ENCODE measurements around the gene ITPRIP. TPM values are rescaled to one million over a fixed set of nuclear protein-coding genes. Genes with fewer than 3 reads are reported as not detected.

ITPRIP gene
- total RNA-seq, 1 donor from 2014 or later: 1.6 TPM

DNA sequence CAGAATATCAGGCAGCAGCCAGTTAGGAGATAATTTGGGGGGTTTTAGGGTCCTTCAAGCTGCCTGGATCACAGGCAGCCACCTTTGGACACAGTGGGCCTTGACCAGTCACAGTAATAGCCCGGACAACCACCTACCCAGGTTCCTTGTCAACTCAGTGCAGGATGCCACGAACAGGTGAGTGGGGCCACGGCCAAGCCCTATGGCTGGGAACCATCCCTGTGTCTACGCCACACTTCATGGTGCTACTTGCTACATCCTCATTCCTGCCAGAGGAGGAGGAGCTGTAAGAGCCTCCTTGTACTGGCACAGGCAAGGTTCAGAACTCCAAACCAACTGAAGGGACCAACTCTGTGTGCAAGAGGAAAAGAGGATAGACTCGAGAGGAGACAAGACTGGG lies 19.9 kb downstream of the ITPRIP start:
- Mint-ChIP-seq H3K4me3 (no peak overlapping the region), H3K4me1 (peaks cover 49% of the 10 kb centered on the region), H3K36me3 (peaks cover 13% of the 10 kb centered on the region), H3K27ac (no peak overlapping the region), H3K27me3 (ENCODE audit: insufficient read depth, low read depth) (peaks cover 3% of the 10 kb centered on the region), H3K9me3 (no peaks in the 10 kb centered on the region)
- no peak for DNase-seq (ENCODE audit: low spot score)
- H3K4me1 ChIP-seq: peaks cover 26% of the 10 kb centered on the region
- H3K4me3 ChIP-seq: no peak overlapping the region
- H3K9ac ChIP-seq: no peak overlapping the region
- H4K20me1 ChIP-seq (ENCODE audit: low read depth): peaks cover 44% of the 10 kb centered on the region
- no peaks in the 10 kb centered on the region for H3K9me3 ChIP-seq (ENCODE audit: low read depth)
- no peaks in the 10 kb centered on the region for H3K27me3 ChIP-seq
- no peak overlapping the region for H2AFZ ChIP-seq (replicated peaks)
- peaks cover 48% of the 10 kb centered on the region for H3K79me2 ChIP-seq (ENCODE audit: low read depth)
- TF ChIP-seq, protein P1, sequence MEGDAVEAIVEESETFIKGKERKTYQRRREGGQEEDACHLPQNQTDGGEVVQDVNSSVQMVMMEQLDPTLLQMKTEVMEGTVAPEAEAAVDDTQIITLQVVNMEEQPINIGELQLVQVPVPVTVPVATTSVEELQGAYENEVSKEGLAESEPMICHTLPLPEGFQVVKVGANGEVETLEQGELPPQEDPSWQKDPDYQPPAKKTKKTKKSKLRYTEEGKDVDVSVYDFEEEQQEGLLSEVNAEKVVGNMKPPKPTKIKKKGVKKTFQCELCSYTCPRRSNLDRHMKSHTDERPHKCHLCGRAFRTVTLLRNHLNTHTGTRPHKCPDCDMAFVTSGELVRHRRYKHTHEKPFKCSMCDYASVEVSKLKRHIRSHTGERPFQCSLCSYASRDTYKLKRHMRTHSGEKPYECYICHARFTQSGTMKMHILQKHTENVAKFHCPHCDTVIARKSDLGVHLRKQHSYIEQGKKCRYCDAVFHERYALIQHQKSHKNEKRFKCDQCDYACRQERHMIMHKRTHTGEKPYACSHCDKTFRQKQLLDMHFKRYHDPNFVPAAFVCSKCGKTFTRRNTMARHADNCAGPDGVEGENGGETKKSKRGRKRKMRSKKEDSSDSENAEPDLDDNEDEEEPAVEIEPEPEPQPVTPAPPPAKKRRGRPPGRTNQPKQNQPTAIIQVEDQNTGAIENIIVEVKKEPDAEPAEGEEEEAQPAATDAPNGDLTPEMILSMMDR (IDR thresholded peaks at IDR 0.05): no peak
- no peak for TF ChIP-seq EZH2phosphoT487 (IDR thresholded peaks at IDR 0.05)
- no peak for TF ChIP-seq EZH2 (IDR thresholded peaks at IDR 0.05)
- H3K4me2 ChIP-seq: no peak overlapping the region
- no peak overlapping the region for H3K27ac ChIP-seq
- H3F3A ChIP-seq (ENCODE audit: low read depth): no peaks in the 10 kb centered on the region
- H3K36me3 ChIP-seq: no peaks in the 10 kb centered on the region

DNA sequence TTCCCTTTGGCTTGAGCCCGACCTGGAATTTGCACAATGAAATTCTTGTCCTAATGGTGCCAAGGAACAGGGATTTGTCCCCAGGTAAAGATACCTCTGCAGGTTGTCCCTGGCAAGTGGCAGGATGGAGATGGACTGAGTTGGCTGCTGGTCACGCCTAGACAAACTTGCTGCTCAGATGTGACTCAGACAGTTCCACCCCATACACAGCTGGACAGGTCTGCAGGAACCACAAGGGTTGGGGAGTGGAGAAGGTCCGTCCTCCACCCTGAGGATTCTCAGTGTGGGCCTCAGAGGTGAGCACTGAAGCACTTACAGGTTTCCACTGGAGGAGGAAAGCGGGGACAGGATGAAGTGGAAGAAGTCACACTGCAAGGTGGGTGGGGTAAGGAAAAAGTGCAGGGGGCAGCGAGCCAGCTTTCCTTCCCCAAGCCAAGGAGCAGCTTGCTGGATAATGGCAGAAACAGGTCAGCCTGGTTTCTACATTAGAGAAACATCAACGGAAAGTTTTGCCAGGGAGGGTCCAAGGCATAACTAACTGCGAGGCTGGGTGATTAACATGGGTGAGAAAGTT lies 20.5 kb downstream of the ITPRIP start:
- peaks cover 26% of the 10 kb centered on the region for H3K4me1 ChIP-seq
- H3K27ac ChIP-seq: no peak overlapping the region
- TF ChIP-seq, protein P1 (IDR thresholded peaks at IDR 0.05): no peak
- peak overlapping the region; percentile 52 for H3K27ac Mint-ChIP-seq
- peaks cover 2% of the 10 kb centered on the region for H3K27me3 Mint-ChIP-seq (ENCODE audit: insufficient read depth, low read depth)
- no peak overlapping the region for H3K4me3 ChIP-seq
- H3K79me2 ChIP-seq (ENCODE audit: low read depth): peaks cover 42% of the 10 kb centered on the region
- DNase-seq (ENCODE audit: low spot score): no peak
- peaks cover 45% of the 10 kb centered on the region for H3K4me1 Mint-ChIP-seq
- no peak overlapping the region for H3K9ac ChIP-seq
- H3K9me3 Mint-ChIP-seq: no peaks in the 10 kb centered on the region
- H3K36me3 Mint-ChIP-seq: peaks cover 16% of the 10 kb centered on the region
- H3K9me3 ChIP-seq (ENCODE audit: low read depth): no peaks in the 10 kb centered on the region
- H3K27me3 ChIP-seq: no peaks in the 10 kb centered on the region
- no peaks in the 10 kb centered on the region for H3K36me3 ChIP-seq
- peaks cover 39% of the 10 kb centered on the region for H4K20me1 ChIP-seq (ENCODE audit: low read depth)
- no peak overlapping the region for H2AFZ ChIP-seq (replicated peaks)
- H3F3A ChIP-seq (ENCODE audit: low read depth): no peaks in the 10 kb centered on the region
- no peak overlapping the region for H3K4me2 ChIP-seq
- H3K4me3 Mint-ChIP-seq: no peak overlapping the region

- Histone ChIP-seq H4K20me1 (ENCODE audit: low read depth) (peaks cover 33% of the 10 kb centered on the region), H2AFZ (replicated peaks) (no peak overlapping the region), H3K4me1 (peaks cover 20% of the 10 kb centered on the region), H3K79me2 (ENCODE audit: low read depth) (peaks cover 37% of the 10 kb centered on the region), H3K9me3 (ENCODE audit: low read depth) (no peaks in the 10 kb centered on the region), H3K27me3 (no peaks in the 10 kb centered on the region), H3F3A (ENCODE audit: low read depth) (no peaks in the 10 kb centered on the region), H3K9ac (no peak overlapping the region), H3K27ac (no peak overlapping the region), H3K4me2 (peak overlapping the region; percentile 34), H3K4me3 (no peak overlapping the region), H3K36me3 (no peaks in the 10 kb centered on the region)
- Mint-ChIP-seq H3K4me3 (no peak overlapping the region), H3K36me3 (peaks cover 17% of the 10 kb centered on the region), H3K4me1 (peaks cover 46% of the 10 kb centered on the region), H3K27ac (peak overlapping the region; percentile 64), H3K27me3 (ENCODE audit: insufficient read depth, low read depth) (peaks cover 2% of the 10 kb centered on the region), H3K9me3 (no peaks in the 10 kb centered on the region)
- TF ChIP-seq EZH2phosphoT487 (IDR thresholded peaks at IDR 0.05) (no peak), EZH2 (IDR thresholded peaks at IDR 0.05) (no peak)
- TF ChIP-seq, protein P1 (IDR thresholded peaks at IDR 0.05): no peak
- DNase-seq (ENCODE audit: low spot score): no peak
Observed at GRCh38 chr10:104317269-104317710, 21.0 kb downstream of the ITPRIP start.

Measured in neural progenitor cell (in vitro differentiated cells).